GM21381 (cell line): ENCODE results near the gene SLC6A13.
"Not testable (repeated sequence)": the region's sequence is repeated elsewhere in the genome, so short reads cannot be mapped to it uniquely, and the experiment has no call there.

Experiments used
- ATAC-seq: cut with Tn5 transposase; IDR thresholded peaks from one replicate; pipeline ENCODE4 v1.9.1; 2021; ENCODE audit warnings: mild to moderate bottlenecking, moderate library complexity; ENCODE audit not compliant: unreplicated experiment

The SLC6A13 gene

GRCh38 chr12:218221-218620 is 44.4 kb downstream of the SLC6A13 start:
- ATAC-seq, result no peak

DNA sequence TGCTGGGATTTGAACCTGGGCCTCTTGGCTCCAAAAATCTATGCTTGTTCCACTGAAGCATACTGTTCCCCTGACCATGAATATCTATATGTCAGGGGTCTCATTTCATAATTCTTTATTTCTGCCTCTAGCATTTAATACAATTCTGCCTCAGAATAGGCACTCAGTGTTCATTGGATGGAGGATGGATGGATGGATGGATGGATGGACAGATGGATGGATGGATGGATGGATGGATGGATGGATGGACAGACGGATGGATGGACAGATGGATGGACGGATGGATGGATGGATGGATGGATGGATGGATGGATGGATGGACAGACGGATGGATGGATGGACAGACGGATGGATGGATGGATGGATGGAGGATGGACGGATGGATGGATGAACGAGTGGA is 45.6 kb downstream of the SLC6A13 start:
- not testable (repeated sequence) for ATAC-seq

DNA sequence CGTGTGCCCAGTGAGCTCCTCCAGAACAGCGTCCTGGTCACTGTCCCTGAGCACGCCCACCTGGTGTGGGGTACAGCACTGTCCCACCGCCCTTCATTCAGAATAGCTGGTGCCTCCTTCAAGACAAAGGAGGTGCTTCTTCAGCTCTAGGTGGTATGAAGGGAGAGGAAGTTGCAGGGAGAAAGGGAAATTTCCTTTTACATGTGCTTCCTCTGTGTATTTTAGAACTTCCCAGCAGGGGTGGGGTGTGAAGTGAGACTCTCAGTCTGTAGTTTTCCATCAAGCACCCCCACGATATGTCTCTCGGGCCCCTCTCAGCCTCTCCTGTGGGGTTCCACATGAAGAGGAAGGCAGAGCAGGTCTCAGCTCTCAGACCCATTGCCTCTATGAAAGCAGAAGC is 47.5 kb downstream of the SLC6A13 start:
- ATAC-seq, result no peak

DNA sequence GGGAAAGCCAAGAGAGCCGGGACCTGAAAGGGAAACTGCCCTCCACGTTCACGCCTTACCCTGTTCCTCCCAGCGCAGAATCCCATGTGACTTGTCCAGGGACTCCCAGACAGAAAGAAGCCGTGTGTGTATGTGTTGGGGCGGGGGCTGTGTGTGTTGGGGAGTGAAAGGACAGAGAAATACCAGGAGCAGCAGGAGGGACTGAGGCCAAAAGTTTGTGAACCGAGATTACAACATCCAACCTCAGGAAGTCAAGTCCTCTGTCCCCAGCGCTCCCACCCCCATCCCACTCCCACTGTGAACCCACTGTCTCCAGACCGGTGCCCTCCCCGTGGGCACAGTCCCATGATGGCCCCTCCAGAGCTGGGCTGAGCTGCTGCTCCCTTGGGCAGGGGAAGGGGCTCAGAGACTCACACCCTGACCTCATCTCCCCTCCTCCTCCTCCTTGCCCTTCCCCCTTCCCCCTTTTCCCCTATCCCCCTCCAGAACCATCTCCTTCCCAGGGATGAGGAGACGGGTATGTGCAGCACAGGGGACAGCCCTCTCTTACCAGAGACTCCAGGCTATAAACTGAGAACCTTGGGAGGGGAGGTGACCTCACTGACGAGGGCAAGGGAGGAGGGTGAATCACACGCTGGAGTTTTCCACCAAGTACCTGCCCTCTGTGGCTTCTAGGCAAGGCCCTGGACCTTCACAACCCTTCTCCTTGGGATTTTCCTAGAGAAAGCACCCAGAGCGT is 48.5 kb downstream of the SLC6A13 start, which contains the start of gene SLC6A12:
Gene SLC6A12, minus strand, starts transcription at position 155 of the 739 bp plus-strand sequence. CDS start 4,171 bp downstream, outside the sequence.
- no peak for ATAC-seq

GRCh38 chr12:213527-213932 is 49.1 kb downstream of the SLC6A13 start:
- no peak for ATAC-seq

DNA sequence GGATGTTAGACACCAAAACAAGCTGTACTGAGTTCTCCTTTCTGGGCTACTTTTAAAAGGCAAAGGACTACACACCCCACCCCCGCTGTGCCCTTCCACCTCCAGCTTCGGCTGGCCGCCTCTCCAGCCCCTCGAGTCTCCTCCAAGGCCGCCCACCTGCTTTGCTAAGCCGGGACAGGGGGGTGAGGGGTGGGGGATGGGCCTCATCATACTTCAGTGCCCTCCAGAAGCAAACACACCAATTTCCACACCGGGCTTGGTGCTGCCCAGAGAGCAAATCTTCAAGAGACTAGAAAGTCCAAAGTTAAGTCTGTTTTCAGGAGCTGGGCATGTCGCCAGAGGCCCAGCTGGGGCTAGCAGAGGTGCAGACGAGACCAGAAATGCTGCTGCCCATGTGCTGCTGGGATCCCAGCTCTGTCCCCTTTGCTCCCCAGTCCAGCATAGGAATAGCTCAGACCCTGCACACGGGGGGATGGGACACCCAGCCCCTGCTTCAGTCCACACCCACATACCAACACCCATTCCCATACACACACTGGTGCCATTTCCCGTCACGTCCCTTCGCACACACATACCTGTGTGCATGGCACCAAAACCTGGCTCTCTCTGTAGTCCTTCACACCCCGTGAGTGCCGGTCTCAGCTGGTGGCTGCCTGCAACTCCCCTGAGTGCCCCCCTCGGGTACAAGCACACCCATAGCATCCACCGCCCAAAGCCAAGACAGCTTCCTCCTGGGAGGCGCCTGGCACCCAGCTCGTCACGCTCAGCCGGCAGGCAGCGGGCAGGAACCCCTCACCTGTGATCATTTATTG is 49.7 kb downstream of the SLC6A13 start:
- no peak for ATAC-seq

GRCh38 chr12:212415-212714 is 50.3 kb downstream of the SLC6A13 start:
- ATAC-seq, result no peak

DNA sequence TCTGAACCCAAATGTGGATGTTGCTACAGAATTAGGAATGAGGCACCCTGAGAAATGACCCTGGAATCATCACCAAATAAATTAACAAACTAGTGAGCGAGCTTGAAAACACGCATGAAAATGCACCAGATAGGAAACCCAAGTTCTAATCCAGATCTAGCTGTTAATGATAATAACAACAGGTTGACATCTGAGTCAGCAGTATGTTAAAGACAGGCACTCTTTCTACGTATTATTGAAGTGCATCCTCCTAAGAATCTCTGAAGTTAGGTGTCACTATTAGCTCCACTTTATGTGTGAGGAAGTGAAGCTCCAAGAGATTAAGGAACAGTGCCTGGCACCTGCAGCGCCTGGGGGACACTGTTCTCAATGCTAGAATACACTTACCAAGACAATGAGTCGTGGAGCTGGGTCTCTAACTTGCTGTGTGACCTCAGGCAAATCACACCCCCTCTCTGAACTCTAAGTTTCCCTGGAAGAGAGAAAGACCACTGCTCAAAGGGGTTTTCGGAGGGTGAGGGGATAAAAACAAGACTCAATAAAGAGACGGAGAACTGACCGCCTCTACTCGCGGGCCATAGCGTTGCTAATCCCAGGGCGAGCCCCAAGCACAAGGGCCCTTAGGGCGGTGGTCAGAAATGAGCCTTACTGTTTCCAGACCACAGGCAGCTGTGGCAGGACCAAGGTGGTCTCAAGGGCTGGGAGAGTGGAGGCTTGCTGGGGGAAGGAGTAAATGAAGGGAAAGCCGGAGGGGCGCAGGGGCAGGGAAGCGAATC is 50.8 kb downstream of the SLC6A13 start:
- no peak for ATAC-seq

- no peak for ATAC-seq
Measured at GRCh38 chr12:211142-211465, 51.5 kb downstream of the SLC6A13 start.

- no peak for ATAC-seq
Measured at GRCh38 chr12:210277-211141, 52.1 kb downstream of the SLC6A13 start.

DNA sequence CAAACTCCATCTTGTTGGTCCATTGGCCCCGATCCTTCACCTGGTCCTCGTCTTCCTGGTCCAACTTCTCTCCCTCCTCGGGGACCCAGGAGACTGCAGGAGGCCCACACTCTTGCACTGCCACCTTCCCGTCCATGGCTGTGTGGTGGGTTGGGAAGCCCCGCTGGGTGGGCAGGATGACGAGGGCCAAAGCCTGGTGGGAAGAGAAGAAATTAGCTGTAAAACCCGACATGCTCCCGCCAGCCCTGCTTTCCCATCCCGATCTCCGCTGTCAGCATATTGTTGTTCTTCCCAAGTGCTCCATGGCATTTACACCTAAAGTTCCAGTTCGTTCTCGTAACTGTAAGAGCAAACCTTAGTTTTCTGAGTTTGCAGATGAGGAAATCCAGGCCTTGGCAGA is 52.8 kb downstream of the SLC6A13 start:
- ATAC-seq, result no peak

GRCh38 chr12:209246-209645 is 53.4 kb downstream of the SLC6A13 start:
- no peak for ATAC-seq

GRCh38 chr12:208813-209212 is 53.8 kb downstream of the SLC6A13 start:
- ATAC-seq, result no peak

- ATAC-seq, result no peak
Measured at GRCh38 chr12:207804-208203, 54.8 kb downstream of the SLC6A13 start.

DNA sequence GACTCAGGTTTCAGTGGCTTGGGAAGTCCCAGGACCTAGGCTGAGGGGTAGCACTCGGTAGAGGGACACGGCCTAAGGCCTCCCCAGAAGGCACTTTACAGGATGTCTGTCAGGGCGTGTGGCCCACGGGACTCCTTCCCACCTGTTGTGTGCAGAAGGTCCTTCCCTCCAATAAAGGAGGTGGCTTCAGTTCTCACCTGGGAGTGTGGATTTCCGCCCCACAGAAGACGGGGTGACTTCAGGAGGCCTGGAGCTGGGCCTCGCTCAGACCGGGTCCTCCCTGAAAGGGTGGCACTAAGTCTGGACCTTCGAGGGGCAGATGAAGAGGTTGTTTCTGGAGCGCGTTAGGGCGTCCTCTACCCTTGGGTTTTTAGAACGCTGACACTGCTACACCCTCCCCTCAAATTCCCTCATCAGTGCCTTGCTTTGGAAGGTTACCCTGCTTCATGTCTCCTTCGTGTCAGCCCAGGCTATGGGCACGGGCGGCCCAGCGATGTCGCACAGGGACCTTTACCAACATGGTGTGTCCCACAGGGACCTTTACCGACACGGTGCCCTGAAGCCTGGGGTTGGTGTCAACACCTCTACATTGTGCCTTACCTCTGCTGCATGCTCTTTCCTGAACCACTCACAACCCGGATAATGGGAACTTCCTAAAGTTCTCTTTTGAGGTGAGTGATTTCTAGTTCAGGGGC is 55.7 kb downstream of the SLC6A13 start:
- ATAC-seq, result no peak

DNA sequence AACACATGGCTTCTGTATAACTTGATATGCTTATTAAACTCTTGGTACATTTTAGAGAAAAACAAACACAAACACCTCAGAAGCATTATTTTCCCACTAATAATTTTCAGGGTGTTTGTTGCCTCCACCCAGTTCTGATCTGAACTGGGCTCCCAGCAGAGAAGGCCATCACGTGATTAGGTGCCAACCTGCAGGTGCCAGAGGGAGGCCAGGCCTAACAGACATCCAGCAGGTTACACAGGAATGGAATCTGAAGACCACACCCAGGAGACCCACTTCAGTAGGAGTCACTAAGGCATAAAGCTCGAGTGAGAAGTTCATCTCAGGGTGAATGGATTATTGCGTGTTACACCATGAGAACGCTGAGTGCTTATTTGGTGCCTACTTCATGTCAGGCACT is 57.6 kb downstream of the SLC6A13 start:
- ATAC-seq, result no peak

DNA sequence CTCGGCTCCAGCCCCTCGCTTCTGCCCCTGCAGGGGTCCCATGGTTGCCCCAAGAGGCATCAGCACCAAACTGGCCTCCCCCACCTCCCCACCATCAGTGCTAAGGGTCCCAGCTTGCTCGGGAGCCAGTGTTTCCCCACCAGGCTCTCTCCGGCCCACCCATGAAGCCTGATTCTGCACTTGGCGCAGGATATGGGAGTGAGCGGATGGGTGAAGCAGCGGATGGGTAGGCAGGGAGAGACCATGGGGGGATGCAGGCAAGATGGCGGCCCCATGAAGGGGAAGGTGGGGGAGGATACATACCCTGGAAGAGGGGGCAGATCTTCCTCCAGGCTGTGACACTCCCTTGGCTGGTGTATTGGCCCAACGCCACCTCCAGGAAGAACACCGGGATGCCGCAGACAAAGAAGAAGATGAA is 58.4 kb downstream of the SLC6A13 start:
- ATAC-seq, result no peak

- ATAC-seq, result no peak
Measured at GRCh38 chr12:203462-204260, 59.0 kb downstream of the SLC6A13 start.

- ATAC-seq, result no peak
Measured at GRCh38 chr12:203074-203461, 59.6 kb downstream of the SLC6A13 start.
